GM23338 (cell line): ENCODE measurements around the gene MTMR1. TPM values are rescaled to one million over a fixed set of nuclear protein-coding genes. Genes with fewer than 3 reads are reported as not detected.

Experiments
- ATAC-seq: fragments of 200-7000 bp; cut with Tn5 transposase; 3 replicates; pipeline ENCODE4 v1.9.1; 2020
- DNase-seq: peaks from one replicate; pipeline ENCODE4 v3.0.0-alpha.2; 2015; ENCODE audit warnings: low spot score
- H2AFZ ChIP-seq: fragments of 200-600 bp; sonication (generic); 2 replicates; pipeline ENCODE4 v1.8.0; 2016; ENCODE audit warnings: antibody characterized with exemption, mild to moderate bottlenecking, moderate library complexity
- H3F3A ChIP-seq: fragments of 200-600 bp; sonication (generic); replicated peaks from 2 replicates; pipeline ENCODE4 v1.8.0; 2017; ENCODE audit warnings: antibody characterized with exemption, mixed run types, low read depth
- H3K27ac ChIP-seq: fragments of 200-600 bp; sonication (generic); 2 replicates; pipeline ENCODE4 v1.6.1; 2016; ENCODE audit warnings: low read depth
- H3K27me3 ChIP-seq: fragments of 200-600 bp; sonication (generic); 2 replicates; pipeline ENCODE4 v1.8.0; 2016; ENCODE audit warnings: mild to moderate bottlenecking, mixed run types, moderate library complexity; ENCODE audit not compliant: insufficient read depth
- H3K36me3 ChIP-seq: fragments of 200-600 bp; sonication (generic); 2 replicates; pipeline ENCODE4 v1.8.0; 2016; ENCODE audit warnings: mild to moderate bottlenecking; ENCODE audit not compliant: insufficient read depth
- H3K4me1 ChIP-seq: fragments of 200-600 bp; sonication (generic); 2 replicates; pipeline ENCODE4 v1.8.0; 2016; ENCODE audit warnings: mild to moderate bottlenecking, moderate library complexity; ENCODE audit not compliant: insufficient read depth
- H3K4me2 ChIP-seq: fragments of 200-600 bp; sonication (generic); 2 replicates; pipeline ENCODE4 v1.7.1; 2017; ENCODE audit warnings: mixed run types
- H3K4me3 ChIP-seq: fragments of 200-600 bp; sonication (generic); 2 replicates; pipeline ENCODE4 v1.6.1; 2016; ENCODE audit warnings: mixed run types
- H3K79me2 ChIP-seq: fragments of 200-600 bp; sonication (generic); replicated peaks from 2 replicates; pipeline ENCODE4 v1.8.0; 2017; ENCODE audit warnings: mild to moderate bottlenecking; ENCODE audit not compliant: insufficient read depth
- H3K9me2 ChIP-seq: fragments of 200-600 bp; sonication (generic); 2 replicates; pipeline ENCODE4 v1.8.0; 2017; ENCODE audit not compliant: insufficient read depth
- H4K20me1 ChIP-seq: fragments of 200-600 bp; sonication (generic); replicated peaks from 2 replicates; pipeline ENCODE4 v1.8.0; 2017; ENCODE audit warnings: mild to moderate bottlenecking; ENCODE audit not compliant: insufficient read depth
- H3K27ac Mint-ChIP-seq: 2 replicates; pipeline ENCODE4 v1.8.0; 2020; ENCODE audit warnings: inconsistent platforms, mild to moderate bottlenecking, moderate library complexity, mixed read lengths
- H3K27me3 Mint-ChIP-seq: 3 replicates; pipeline ENCODE4 v1.8.0; 2022; ENCODE audit warnings: low read depth, mild to moderate bottlenecking, moderate library complexity, mixed read lengths, inconsistent platforms; ENCODE audit not compliant: insufficient read depth, poor library complexity
- H3K36me3 Mint-ChIP-seq: 3 replicates; pipeline ENCODE4 v1.8.0; 2021; ENCODE audit warnings: low read depth, mild to moderate bottlenecking, inconsistent platforms, moderate library complexity, mixed read lengths
- H3K4me1 Mint-ChIP-seq: 3 replicates; pipeline ENCODE4 v1.8.0; 2020; ENCODE audit warnings: mild to moderate bottlenecking, inconsistent platforms, mixed read lengths
- H3K4me3 Mint-ChIP-seq: 3 replicates; pipeline ENCODE4 v1.8.0; 2021; ENCODE audit warnings: moderate library complexity, mild to moderate bottlenecking, inconsistent platforms, mixed read lengths
- H3K9me3 Mint-ChIP-seq: 3 replicates; pipeline ENCODE4 v1.8.0; 2020; ENCODE audit warnings: moderate library complexity, mild to moderate bottlenecking, inconsistent platforms, mixed read lengths
- CREB1 ChIP-seq: fragments of 250-450 bp; sonication (Bioruptor Pico); IDR thresholded peaks from 2 replicates; pipeline ENCODE4 v1.5.0; 2020; ENCODE audit warnings: low read depth, mild to moderate bottlenecking, moderate library complexity
- ETS1 ChIP-seq: IDR thresholded peaks from 2 replicates; pipeline ENCODE4 v1.6.1; 2016; ENCODE audit warnings: antibody characterized with exemption
- EZH2 ChIP-seq: fragments of 200-600 bp; sonication (generic); IDR thresholded peaks from one replicate; pipeline ENCODE4 v1.8.0; 2017; ENCODE audit warnings: antibody characterized with exemption, mild to moderate bottlenecking, low read depth; ENCODE audit not compliant: unreplicated experiment
- EZH2phosphoT487 ChIP-seq: fragments of 200-600 bp; sonication (generic); IDR thresholded peaks from one replicate; pipeline ENCODE4 v1.8.1; 2018; ENCODE audit warnings: antibody characterized with exemption; ENCODE audit not compliant: unreplicated experiment
- JUNB ChIP-seq: IDR thresholded peaks from one replicate; pipeline ENCODE4 v1.6.1; 2016; ENCODE audit warnings: antibody characterized with exemption; ENCODE audit not compliant: unreplicated experiment
- NANOG ChIP-seq: IDR thresholded peaks from 2 replicates; pipeline ENCODE4 v1.6.1; 2016; ENCODE audit warnings: antibody characterized with exemption, borderline replicate concordance
- POLR2AphosphoS5 ChIP-seq: IDR thresholded peaks from 2 replicates; pipeline ENCODE4 v1.6.1; 2016; ENCODE audit warnings: antibody characterized with exemption, low read depth
- REST ChIP-seq: IDR thresholded peaks from one replicate; pipeline ENCODE4 v1.6.1; 2018; ENCODE audit warnings: antibody characterized with exemption; ENCODE audit not compliant: unreplicated experiment
- ZNF114 ChIP-seq: fragments of 250-450 bp; sonication (Bioruptor Pico); IDR thresholded peaks from 2 replicates; pipeline ENCODE4 v1.5.0; 2020; ENCODE audit warnings: mild to moderate bottlenecking, moderate library complexity
- ZNF331 ChIP-seq: fragments of 250-450 bp; sonication (Bioruptor Pico); IDR thresholded peaks from 2 replicates; pipeline ENCODE4 v1.5.0; 2020; ENCODE audit warnings: low read depth, mild to moderate bottlenecking, moderate library complexity
- ZNF462 ChIP-seq: fragments of 250-450 bp; sonication (Bioruptor Pico); IDR thresholded peaks from 2 replicates; pipeline ENCODE4 v1.5.0; 2020; ENCODE audit warnings: mild to moderate bottlenecking, moderate library complexity
- polyA plus RNA-seq: library from polyadenylated mRNA; unstranded; fragments of >200 nt; fragmentation: Nextera tagmentation; extraction: Ambion mirVana; gene quantifications from 2 replicates; pipeline ENCODE4 v1.2.1, GENCODE V29; 2016
- total RNA-seq: library from RNA; depleted of rRNA; stranded (reverse); fragments of >200 nt; shearing (Covaris generic); gene quantifications from 2 replicates; pipeline ENCODE4 v1.2.3, GENCODE V29; 2014

MTMR1 gene
- total and polyA plus RNA-seq, 2 experiments from 2014 or later = 4.5 to 19.1 TPM

GRCh38 chrX:150777328-150777992 lies 84.3 kb downstream of the MTMR1 start (continued):
- no peak for TF ChIP-seq NANOG
- no peak for TF ChIP-seq ZNF462 (CRISPR knock-in tag)

- Mint-ChIP-seq H3K4me1 (peaks cover 25% of the 10 kb centered on the region), H3K9me3 (no peaks in the 10 kb centered on the region), H3K27ac (peak overlapping the region; percentile 27; the same call in 1 of the 2 replicates)
- TF ChIP-seq ZNF114 (CRISPR knock-in tag) = no peak
- TF ChIP-seq CREB1 = no peak
- no peak for TF ChIP-seq EZH2
- no peak for TF ChIP-seq ETS1
- TF ChIP-seq ZNF331 (CRISPR knock-in tag) = no peak
- TF ChIP-seq REST = no peak
- TF ChIP-seq NANOG = no peak
- no peak for TF ChIP-seq JUNB
- TF ChIP-seq POLR2AphosphoS5 = no peak
- TF ChIP-seq EZH2phosphoT487 = no peak
Measured at GRCh38 chrX:150779385-150779784, 86.2 kb downstream of the MTMR1 start.

More at GRCh38 chrX:150779385-150779784, 86.2 kb downstream of the MTMR1 start:
- ATAC-seq (no peak), DNase-seq (no peak)
- Histone ChIP-seq H3K36me3 (no peaks in the 10 kb centered on the region), H3K27ac (no peak overlapping the region), H2AFZ (no peak overlapping the region), H3K4me2 (no peak overlapping the region), H3K4me3 (no peak overlapping the region), H3K9me2 (no peaks in the 10 kb centered on the region), H4K20me1 (no peaks in the 10 kb centered on the region), H3K27me3 (no peaks in the 10 kb centered on the region), H3K79me2 (no peaks in the 10 kb centered on the region), H3F3A (no peaks in the 10 kb centered on the region), H3K4me1 (peaks cover 11% of the 10 kb centered on the region; the same call in 1 of the 2 replicates)
- H3K27me3 Mint-ChIP-seq = peaks cover 5% of the 10 kb centered on the region
- H3K36me3 Mint-ChIP-seq = peaks cover 8% of the 10 kb centered on the region
- H3K4me3 Mint-ChIP-seq = no peak overlapping the region
